ENCODE results near the gene FOXP1. TPM values are rescaled to one million over a fixed set of nuclear protein-coding genes. Genes with fewer than 3 reads are reported as not detected.

Gene FOXP1
- total RNA-seq, 1 experiment from 2014 or later, result 58.4 TPM

DNA sequence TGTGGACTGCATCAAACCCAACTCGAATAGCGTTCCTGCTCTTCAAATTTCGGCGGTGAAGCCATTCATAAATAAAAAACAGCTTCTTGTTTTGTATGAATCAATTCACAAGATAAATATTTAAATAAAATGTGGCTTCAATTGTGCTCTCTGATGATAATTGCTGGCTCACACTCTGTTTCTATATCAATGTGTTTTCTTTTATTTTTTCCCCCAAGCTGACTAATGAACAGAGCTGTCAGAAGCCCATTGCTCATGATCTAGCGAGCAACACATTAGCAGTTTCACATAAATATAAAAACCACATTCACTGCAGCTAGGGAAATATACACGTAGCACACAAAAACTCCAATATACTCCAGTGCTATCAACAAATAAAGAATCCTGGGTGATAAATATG is 45.0 kb upstream of the FOXP1 start:
- BruUV-seq (replicated peaks), result no TSS peak
- intact Hi-C loops (cut with micrococcal nuclease; ENCODE audit: unreplicated experiment), result no loop called here
- Histone ChIP-seq H3K27me3 (replicated peaks; ENCODE audit: insufficient read depth, low read depth, low read length, poor library complexity) (no peaks in the 10 kb centered on the region), H3K36me3 (ENCODE audit: insufficient read depth, low read length, poor library complexity, severe bottlenecking) (no peaks in the 10 kb centered on the region), H3K27ac (ENCODE audit: low read depth, low read length, poor library complexity, severe bottlenecking) (no peak overlapping the region), H3K4me1 (ENCODE audit: insufficient read depth, low read length, poor library complexity, severe bottlenecking) (no peaks in the 10 kb centered on the region), H3K4me3 (ENCODE audit: low read depth, low read length, poor library complexity, severe bottlenecking) (no peak overlapping the region), H3K9me3 (ENCODE audit: low read depth, low read length, poor library complexity, severe bottlenecking) (no peaks in the 10 kb centered on the region)
- CTCF ChIA-PET, result no interaction called here
- no peak for TF ChIP-seq EZH2 (IDR thresholded peaks at IDR 0.05; ENCODE audit: borderline replicate concordance, low read depth, low read length, poor library complexity, severe bottlenecking)
- TF ChIP-seq, protein P1, sequence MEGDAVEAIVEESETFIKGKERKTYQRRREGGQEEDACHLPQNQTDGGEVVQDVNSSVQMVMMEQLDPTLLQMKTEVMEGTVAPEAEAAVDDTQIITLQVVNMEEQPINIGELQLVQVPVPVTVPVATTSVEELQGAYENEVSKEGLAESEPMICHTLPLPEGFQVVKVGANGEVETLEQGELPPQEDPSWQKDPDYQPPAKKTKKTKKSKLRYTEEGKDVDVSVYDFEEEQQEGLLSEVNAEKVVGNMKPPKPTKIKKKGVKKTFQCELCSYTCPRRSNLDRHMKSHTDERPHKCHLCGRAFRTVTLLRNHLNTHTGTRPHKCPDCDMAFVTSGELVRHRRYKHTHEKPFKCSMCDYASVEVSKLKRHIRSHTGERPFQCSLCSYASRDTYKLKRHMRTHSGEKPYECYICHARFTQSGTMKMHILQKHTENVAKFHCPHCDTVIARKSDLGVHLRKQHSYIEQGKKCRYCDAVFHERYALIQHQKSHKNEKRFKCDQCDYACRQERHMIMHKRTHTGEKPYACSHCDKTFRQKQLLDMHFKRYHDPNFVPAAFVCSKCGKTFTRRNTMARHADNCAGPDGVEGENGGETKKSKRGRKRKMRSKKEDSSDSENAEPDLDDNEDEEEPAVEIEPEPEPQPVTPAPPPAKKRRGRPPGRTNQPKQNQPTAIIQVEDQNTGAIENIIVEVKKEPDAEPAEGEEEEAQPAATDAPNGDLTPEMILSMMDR (conservative IDR thresholded peaks at IDR 0.05; ENCODE audit: low read depth, low read length), result no peak
- POLR2A ChIA-PET (ENCODE audit: low non-redundant PET), result no interaction called here
- DNase-seq (ENCODE audit: low spot score), result no peak

DNA sequence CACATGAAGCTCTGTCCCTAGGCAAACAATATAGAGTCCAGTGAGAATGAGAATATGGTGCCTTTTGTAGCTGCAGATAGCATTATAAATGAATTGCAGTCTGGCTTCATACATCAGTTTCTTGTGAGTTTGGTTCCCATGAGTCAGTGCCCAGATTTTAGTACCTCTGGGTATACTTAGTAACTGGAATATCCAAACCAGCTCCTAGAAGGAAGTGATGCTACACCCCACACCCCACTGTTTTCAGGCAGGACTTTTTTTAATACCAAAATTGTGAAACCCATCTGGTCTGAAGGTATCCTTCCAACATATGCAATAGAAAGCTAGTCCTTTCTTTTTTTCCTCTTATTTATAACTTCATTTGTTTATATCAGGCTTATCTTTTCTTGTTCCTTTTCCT is 42.1 kb upstream of the FOXP1 start:
- Histone ChIP-seq H3K4me1 (ENCODE audit: insufficient read depth, low read length, poor library complexity, severe bottlenecking) (no peaks in the 10 kb centered on the region), H3K36me3 (ENCODE audit: insufficient read depth, low read length, poor library complexity, severe bottlenecking) (no peaks in the 10 kb centered on the region), H3K27me3 (replicated peaks; ENCODE audit: insufficient read depth, low read depth, low read length, poor library complexity) (no peaks in the 10 kb centered on the region), H3K27ac (ENCODE audit: low read depth, low read length, poor library complexity, severe bottlenecking) (no peak overlapping the region), H3K9me3 (ENCODE audit: low read depth, low read length, poor library complexity, severe bottlenecking) (no peaks in the 10 kb centered on the region), H3K4me3 (ENCODE audit: low read depth, low read length, poor library complexity, severe bottlenecking) (no peak overlapping the region)
- DNase-seq (ENCODE audit: low spot score), result no peak
- TF ChIP-seq, protein P1 (conservative IDR thresholded peaks at IDR 0.05; ENCODE audit: low read depth, low read length), result no peak
- TF ChIP-seq EZH2 (IDR thresholded peaks at IDR 0.05; ENCODE audit: borderline replicate concordance, low read depth, low read length, poor library complexity, severe bottlenecking), result no peak
- ChIA-PET CTCF (no interaction called here), POLR2A (ENCODE audit: low non-redundant PET) (no interaction called here)
- intact Hi-C loops (cut with micrococcal nuclease; ENCODE audit: unreplicated experiment), result no loop called here
- no TSS peak for BruUV-seq (replicated peaks)

DNA sequence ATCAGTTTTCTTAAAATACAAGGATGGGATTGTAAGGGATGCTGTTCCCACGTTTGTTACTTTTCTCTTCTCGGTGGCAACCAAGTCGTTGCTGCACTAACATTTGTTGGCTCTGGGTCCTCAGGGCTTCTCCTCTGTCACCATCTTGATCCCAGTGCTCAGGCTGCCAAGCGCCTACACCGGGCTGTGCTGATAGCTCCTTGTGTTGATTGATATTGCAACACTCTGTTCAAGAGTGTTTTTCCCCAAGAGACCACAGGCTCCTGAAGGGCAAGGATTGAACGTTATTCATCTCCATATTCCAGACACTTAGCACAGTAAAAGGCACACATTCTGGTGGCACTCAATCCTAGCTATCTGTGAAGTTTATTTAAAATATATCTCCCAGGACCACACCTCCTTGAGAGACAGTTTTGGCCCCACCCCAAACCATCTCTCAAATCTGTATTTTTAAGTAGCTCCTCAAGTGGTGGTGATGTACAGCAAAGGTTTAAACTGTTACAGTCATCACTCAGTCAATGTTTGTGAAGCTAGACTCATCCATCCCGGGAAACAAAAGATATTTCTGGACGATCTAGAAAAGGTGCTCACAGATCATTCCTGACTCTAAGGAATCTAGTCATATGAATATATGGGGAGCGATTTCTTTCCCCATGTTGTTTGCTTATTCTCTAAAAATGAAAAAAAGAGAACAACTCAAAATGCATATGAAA is 38.5 kb upstream of the FOXP1 start:
- BruUV-seq (replicated peaks), result no TSS peak
- CTCF ChIA-PET, result no interaction called here
- H3K27ac ChIP-seq (ENCODE audit: low read depth, low read length, poor library complexity, severe bottlenecking), result no peak overlapping the region
- no peak for DNase-seq (ENCODE audit: low spot score)
- no peaks in the 10 kb centered on the region for H3K27me3 ChIP-seq (replicated peaks; ENCODE audit: insufficient read depth, low read depth, low read length, poor library complexity)
- no peaks in the 10 kb centered on the region for H3K36me3 ChIP-seq (ENCODE audit: insufficient read depth, low read length, poor library complexity, severe bottlenecking)
- POLR2A ChIA-PET (ENCODE audit: low non-redundant PET), result no interaction called here
- intact Hi-C loops (cut with micrococcal nuclease; ENCODE audit: unreplicated experiment), result no loop called here
- TF ChIP-seq, protein P1 (conservative IDR thresholded peaks at IDR 0.05; ENCODE audit: low read depth, low read length), result no peak
- TF ChIP-seq EZH2 (IDR thresholded peaks at IDR 0.05; ENCODE audit: borderline replicate concordance, low read depth, low read length, poor library complexity, severe bottlenecking), result no peak
- no peaks in the 10 kb centered on the region for H3K9me3 ChIP-seq (ENCODE audit: low read depth, low read length, poor library complexity, severe bottlenecking)
- no peaks in the 10 kb centered on the region for H3K4me1 ChIP-seq (ENCODE audit: insufficient read depth, low read length, poor library complexity, severe bottlenecking)
- no peak overlapping the region for H3K4me3 ChIP-seq (ENCODE audit: low read depth, low read length, poor library complexity, severe bottlenecking)
